Subcutaneous abdominal adipose tissue (tissue), 5 donors: ENCODE data around the gene MTMR2.

ENCODE experiments used
- H3K27ac ChIP-seq: one replicate; pipeline ENCODE4 v1.7.0; 2013; ENCODE audit warnings: low read depth, mild to moderate bottlenecking, inconsistent platforms, low read length, moderate library complexity
- H3K27me3 ChIP-seq, 5 donors: one replicate each; pipeline ENCODE4 v1.7.0; 2013; ENCODE audit warnings: low read length in 5 of 5, inconsistent platforms in 1 of 5; ENCODE audit not compliant: control insufficient read depth in 5 of 5, insufficient read depth in 4 of 5
- H3K36me3 ChIP-seq, 5 donors: one replicate each; pipeline ENCODE4 v1.7.0; 2013; ENCODE audit warnings: low read length in 5 of 5; ENCODE audit not compliant: control insufficient read depth in 5 of 5, insufficient read depth in 5 of 5
- H3K4me1 ChIP-seq, 5 donors: one replicate each; pipeline ENCODE4 v1.7.0; 2013; ENCODE audit warnings: low read length in 5 of 5, mild to moderate bottlenecking in 3 of 5, moderate library complexity in 1 of 5; ENCODE audit not compliant: control insufficient read depth in 5 of 5, insufficient read depth in 5 of 5
- H3K4me3 ChIP-seq, 5 donors: one replicate each; pipeline ENCODE4 v1.7.0; 2013; ENCODE audit warnings: low read length in 5 of 5, low read depth in 1 of 5
- H3K9ac ChIP-seq, 5 donors: one replicate each; pipeline ENCODE4 v1.7.0; 2013; ENCODE audit warnings: low read length in 5 of 5, mild to moderate bottlenecking in 4 of 5, moderate library complexity in 3 of 5
- H3K9me3 ChIP-seq, 5 donors: one replicate each; pipeline ENCODE4 v1.7.0; 2013; ENCODE audit warnings: low read length in 5 of 5; ENCODE audit not compliant: control insufficient read depth in 5 of 5
- donor health status: healthy.
- donor health status: healthy.
- donor health status: healthy.
- donor health status: healthy.
- donor health status: healthy.

The MTMR2 gene

DNA sequence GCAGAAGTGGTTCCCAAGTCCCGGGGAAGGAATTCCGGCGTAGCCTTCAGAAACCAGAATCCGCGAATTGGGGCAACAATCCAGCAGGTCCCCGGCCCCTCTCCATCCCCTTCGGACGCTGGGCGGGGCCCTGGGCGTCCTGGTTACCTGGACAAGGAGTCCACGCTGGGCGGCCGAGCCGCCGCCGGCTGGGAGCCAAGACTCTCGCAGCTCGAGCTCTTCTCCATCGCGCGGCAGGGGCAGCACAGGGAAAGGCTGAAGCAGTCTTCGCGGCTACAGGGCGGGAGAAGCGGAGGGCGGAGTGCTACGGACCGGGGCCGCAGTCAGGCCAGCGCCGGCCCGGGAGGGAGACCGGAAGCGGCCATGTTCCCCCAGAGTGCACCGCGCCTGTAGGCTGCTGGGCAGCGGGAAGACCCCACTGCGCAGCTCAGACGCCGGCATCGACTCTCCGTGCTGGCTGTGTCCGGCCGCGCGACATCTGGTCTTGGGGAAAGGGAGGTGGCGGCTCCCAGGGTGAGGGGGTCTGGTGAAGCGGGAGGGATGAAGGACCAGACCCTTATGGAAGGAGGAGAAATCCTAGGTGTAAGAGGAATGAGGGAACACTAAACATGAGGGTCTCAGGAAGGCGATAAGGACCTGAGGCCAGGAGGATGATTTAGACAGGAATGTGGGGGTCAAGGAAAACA, at the start of gene MTMR2:
Gene MTMR2, minus strand, starts transcription at position 380 of the 686 bp plus-strand sequence. Its CDS starts 153 bp downstream, at position 227.
- Histone ChIP-seq H3K9me3 (peaks cover 0 to 3% (median 0%) of the 10 kb centered on the region in 5 donors), H3K4me3 (peak within 1 kb of the TSS; percentile 81 to 97 (median 86)), H3K36me3 (no peaks in the 10 kb centered on the region), H3K27me3 (no peaks in the 10 kb centered on the region), H3K9ac (peak within 1 kb of the TSS; percentile 95 to 100 (median 96)), H3K27ac (peak within 1 kb of the TSS; percentile 99), H3K4me1 (peaks cover 2 to 29% (median 20%) of the 10 kb centered on the region in 5 donors)

DNA sequence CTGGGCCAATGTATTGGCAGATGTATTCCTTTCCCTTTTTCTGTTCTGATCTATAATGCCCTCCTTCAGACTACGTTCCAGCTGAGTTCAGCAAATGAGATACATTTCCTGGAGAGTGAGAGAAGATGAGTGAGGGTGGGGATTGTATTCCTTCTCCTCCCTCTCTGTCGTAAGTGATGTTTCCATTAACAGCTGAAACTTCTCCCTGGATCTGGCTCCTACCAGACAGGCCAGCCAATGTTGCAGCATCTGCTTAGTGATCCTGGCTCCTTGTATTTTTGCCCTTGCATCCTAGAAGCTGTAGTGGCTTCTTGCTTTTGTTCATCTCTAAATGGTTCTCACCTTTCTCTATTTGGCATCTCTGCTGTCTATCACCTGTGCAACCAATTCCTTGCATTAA, 48.2 kb upstream of the MTMR2 start:
- no peaks in the 10 kb centered on the region for H3K36me3 ChIP-seq
- H3K27me3 ChIP-seq, result no peaks in the 10 kb centered on the region
- no peak overlapping the region for H3K9ac ChIP-seq
- no peak overlapping the region for H3K4me3 ChIP-seq
- H3K4me1 ChIP-seq, result no peaks in the 10 kb centered on the region
- no peaks in the 10 kb centered on the region for H3K9me3 ChIP-seq
- no peak overlapping the region for H3K27ac ChIP-seq

DNA sequence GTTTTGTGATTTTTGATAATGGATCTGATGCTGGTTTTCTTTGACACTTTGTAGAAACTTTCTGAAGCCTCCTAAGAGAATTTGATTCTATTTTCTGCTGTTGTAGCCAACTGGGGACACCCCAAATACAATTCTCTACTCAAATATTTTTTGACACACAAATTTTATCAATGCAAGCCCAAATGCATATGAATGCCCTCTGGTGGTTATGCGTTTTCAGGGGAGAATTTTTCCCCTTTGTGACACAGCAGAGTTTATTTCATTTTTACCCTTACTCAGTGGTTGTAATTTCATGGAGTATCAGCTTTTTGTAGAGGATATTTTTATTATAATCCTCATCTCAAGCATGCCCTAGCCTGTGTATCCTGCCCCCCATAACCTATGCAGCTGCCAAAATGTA, 44.7 kb upstream of the MTMR2 start:
- H3K4me1 ChIP-seq, result no peaks in the 10 kb centered on the region
- no peaks in the 10 kb centered on the region for H3K27me3 ChIP-seq
- no peak overlapping the region for H3K9ac ChIP-seq
- H3K4me3 ChIP-seq, result no peak overlapping the region
- no peaks in the 10 kb centered on the region for H3K36me3 ChIP-seq
- H3K27ac ChIP-seq, result no peak overlapping the region
- H3K9me3 ChIP-seq, result no peaks in the 10 kb centered on the region

DNA sequence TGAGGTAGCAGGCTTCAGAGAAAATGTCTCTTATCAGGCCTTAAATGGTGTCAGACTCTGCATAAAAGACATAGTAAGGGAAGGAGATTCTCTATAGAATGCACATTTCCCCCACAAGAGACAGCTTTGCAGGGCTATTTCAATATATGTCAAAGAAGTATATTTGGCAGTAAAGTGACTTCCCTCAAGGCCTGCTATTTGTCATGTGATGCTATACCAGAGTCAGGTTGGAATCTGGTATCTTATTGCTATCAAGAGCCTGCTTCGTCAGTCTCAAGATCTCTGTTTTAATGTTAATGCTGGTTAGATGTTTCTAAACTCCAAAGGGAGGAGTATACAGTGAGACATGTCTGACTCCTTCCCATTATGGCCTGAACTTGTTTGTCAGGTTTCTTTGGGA, 40.4 kb upstream of the MTMR2 start:
- H3K4me3 ChIP-seq, result no peak overlapping the region
- H3K27ac ChIP-seq, result no peak overlapping the region
- H3K4me1 ChIP-seq, result no peaks in the 10 kb centered on the region
- no peaks in the 10 kb centered on the region for H3K9me3 ChIP-seq
- no peak overlapping the region for H3K9ac ChIP-seq
- no peaks in the 10 kb centered on the region for H3K36me3 ChIP-seq
- no peaks in the 10 kb centered on the region for H3K27me3 ChIP-seq

DNA sequence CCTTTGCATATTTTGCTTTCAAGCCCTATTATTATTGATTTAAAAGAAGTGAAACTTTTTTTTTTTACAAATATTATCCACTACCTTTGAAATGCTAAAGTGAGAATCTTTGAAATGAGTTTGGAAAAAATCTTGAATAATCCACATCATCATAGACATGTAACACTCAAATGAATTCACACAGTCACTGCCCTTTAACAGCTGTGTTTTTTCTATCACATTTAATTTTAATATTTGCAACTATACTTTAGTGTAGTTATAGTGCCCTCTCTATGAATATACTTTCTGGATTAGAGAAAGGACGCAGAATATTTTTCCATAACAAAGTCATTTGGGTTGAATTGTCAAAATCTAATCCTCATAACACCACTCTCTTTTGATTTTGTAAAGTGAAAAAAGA, 37.9 kb upstream of the MTMR2 start:
- H3K4me1 ChIP-seq, result no peaks in the 10 kb centered on the region
- no peak overlapping the region for H3K27ac ChIP-seq
- H3K9ac ChIP-seq, result no peak overlapping the region
- no peaks in the 10 kb centered on the region for H3K36me3 ChIP-seq
- no peaks in the 10 kb centered on the region for H3K9me3 ChIP-seq
- no peak overlapping the region for H3K4me3 ChIP-seq
- no peaks in the 10 kb centered on the region for H3K27me3 ChIP-seq

DNA sequence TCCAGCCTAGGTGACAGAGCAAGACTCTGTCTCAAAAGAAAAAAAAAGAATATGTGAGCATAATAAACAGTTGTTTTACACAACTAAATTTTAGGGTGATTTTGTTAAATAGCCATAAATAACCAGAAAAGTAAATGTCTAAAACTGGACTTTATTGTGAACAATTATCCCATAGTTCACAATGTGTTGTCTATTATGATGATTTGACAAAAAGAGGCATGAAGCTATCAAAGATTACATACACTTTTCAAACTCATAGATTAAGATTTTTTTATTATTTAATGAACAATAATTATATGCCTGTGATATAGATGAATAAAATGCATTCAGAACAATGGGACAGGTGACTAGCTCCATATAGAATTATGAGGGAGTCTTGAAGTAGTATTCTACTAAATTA, 27.0 kb upstream of the MTMR2 start:
- H3K27ac ChIP-seq, result no peak overlapping the region
- H3K36me3 ChIP-seq, result no peaks in the 10 kb centered on the region
- no peak overlapping the region for H3K9ac ChIP-seq
- no peak overlapping the region for H3K4me3 ChIP-seq
- no peaks in the 10 kb centered on the region for H3K4me1 ChIP-seq
- no peaks in the 10 kb centered on the region for H3K27me3 ChIP-seq
- no peaks in the 10 kb centered on the region for H3K9me3 ChIP-seq

DNA sequence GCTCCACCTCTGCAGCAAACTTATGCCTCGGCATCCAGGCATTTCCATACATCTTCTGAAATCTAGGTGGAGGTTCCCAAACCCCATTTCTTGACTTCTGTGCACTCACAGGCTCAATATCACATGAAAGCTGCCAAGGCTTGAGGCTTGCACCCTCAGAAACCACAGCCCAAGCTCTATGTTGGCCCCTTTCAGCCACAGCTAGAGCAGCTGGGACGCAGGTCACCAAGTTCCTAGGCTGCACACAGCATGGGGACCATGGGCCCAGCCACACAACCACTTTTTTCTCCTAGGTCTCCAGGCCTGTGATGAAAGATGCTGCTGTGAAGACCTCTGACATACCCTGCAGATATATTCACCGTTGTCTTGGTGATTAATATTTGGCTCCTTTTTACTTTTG, 24.7 kb upstream of the MTMR2 start:
- no peak overlapping the region for H3K9ac ChIP-seq
- no peak overlapping the region for H3K4me3 ChIP-seq
- H3K4me1 ChIP-seq, result no peaks in the 10 kb centered on the region
- no peaks in the 10 kb centered on the region for H3K36me3 ChIP-seq
- H3K27me3 ChIP-seq, result no peaks in the 10 kb centered on the region
- H3K9me3 ChIP-seq, result peaks cover 0 to 3% (median 0%) of the 10 kb centered on the region in 5 donors
- H3K27ac ChIP-seq, result no peak overlapping the region

DNA sequence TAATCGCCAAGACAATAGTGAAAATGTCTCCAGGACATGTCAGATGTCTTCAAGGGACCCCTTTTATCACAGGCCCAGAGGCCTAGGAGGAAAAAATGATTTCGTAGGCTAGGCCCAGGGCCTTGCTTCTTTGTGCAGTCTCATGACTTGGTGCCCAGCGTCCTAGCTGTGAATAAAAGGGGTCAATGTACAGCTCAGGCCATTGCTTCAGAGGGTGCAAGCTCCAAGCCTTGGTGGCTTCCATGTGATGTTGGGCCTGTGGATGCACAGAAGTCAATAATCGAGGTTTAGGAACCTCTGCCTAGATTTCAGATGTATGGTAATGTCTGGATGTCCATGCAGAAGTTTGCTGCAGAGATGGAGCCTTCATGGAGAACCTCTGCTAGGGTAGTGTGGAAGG, 20.7 kb upstream of the MTMR2 start:
- peaks cover 0 to 3% (median 0%) of the 10 kb centered on the region in 5 donors for H3K9me3 ChIP-seq
- H3K27me3 ChIP-seq, result no peaks in the 10 kb centered on the region
- H3K9ac ChIP-seq, result no peak overlapping the region
- H3K27ac ChIP-seq, result no peak overlapping the region
- no peak overlapping the region for H3K4me3 ChIP-seq
- no peaks in the 10 kb centered on the region for H3K4me1 ChIP-seq
- no peaks in the 10 kb centered on the region for H3K36me3 ChIP-seq

DNA sequence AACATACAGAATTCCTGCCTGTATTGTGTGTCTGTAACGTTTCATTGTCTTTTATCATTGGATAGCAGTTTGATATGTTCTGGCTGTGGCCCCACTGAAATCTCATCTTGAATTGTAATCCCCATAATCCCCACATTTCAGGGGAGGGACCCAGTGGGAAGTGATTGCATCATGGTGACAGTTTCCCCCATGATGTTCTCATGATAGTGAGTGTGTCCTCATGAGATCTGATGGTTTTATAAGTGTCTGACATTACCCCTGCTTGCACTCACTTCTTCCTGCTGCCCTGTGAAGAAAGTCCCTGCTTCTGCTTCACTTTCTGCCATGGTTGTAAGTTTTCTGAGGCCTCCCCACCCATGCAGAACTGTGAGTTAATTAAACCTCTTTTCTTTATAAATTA, 19.6 kb upstream of the MTMR2 start:
- Histone ChIP-seq H3K27me3 (no peaks in the 10 kb centered on the region), H3K9me3 (peaks cover 0 to 3% (median 0%) of the 10 kb centered on the region in 5 donors), H3K4me3 (no peak overlapping the region), H3K9ac (no peak overlapping the region), H3K27ac (no peak overlapping the region), H3K36me3 (no peaks in the 10 kb centered on the region), H3K4me1 (no peaks in the 10 kb centered on the region)

DNA sequence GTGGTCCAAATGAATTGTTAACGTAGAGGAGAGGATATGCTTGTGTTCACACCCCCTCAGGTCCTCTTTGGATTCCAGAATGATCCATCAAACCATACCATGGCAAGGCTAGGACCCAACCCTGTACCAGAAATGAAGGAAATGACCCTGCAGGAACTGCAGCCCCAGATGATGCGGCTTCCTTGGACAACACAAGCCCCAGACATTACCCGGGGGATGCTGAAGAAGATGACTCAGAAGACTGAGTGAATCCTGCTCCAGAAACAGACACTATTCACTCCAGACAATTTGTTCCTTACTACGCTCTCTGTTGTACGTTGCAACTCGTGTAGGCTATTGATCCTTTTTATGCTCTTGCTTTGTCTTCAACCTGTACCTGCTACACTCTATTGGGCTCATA, 15.2 kb upstream of the MTMR2 start:
- H3K9ac ChIP-seq, result peak overlapping the region in 1 of 5 donors; percentile 25
- no peaks in the 10 kb centered on the region for H3K27me3 ChIP-seq
- H3K27ac ChIP-seq, result no peak overlapping the region
- no peaks in the 10 kb centered on the region for H3K4me1 ChIP-seq
- H3K9me3 ChIP-seq, result no peaks in the 10 kb centered on the region
- no peaks in the 10 kb centered on the region for H3K36me3 ChIP-seq
- H3K4me3 ChIP-seq, result no peak overlapping the region
